OCI-LY7 (cell line): ENCODE results near the gene TPM4. TPM values are rescaled to one million over a fixed set of nuclear protein-coding genes. Genes with fewer than 3 reads are reported as not detected.

Experiments
- BruUV-seq: library from RNA; stranded (reverse); fragments of 400-500 nt; replicated peaks from 2 replicates; lab custom pipeline; 2021; lab: Mats Ljungman, UMichigan
- CTCF ChIA-PET: fragments of 300-600 bp; sonication (Branson Sonifier 250); formaldehyde crosslinking; loops from one replicate; lab custom pipeline; 2022; ENCODE audit warnings: antibody characterized with exemption; ENCODE audit not compliant: unreplicated experiment; lab: Charles Lee
- POLR2A ChIA-PET: fragments of 300-600 bp; sonication (Branson Sonifier 250); formaldehyde crosslinking; loops from one replicate; lab custom pipeline; 2022; ENCODE audit warnings: antibody characterized with exemption; lab: Charles Lee
- DNase-seq: peaks from one replicate; pipeline ENCODE4 v3.0.0-alpha.2; 2015; ENCODE audit warnings: low spot score
- H2AFZ ChIP-seq: fragments of 200-600 bp; sonication (generic), shearing (Covaris generic); 2 replicates; pipeline ENCODE4 v1.6.1; 2014; ENCODE audit warnings: mild to moderate bottlenecking, antibody characterized with exemption, low read length, moderate library complexity
- H3K27ac ChIP-seq: fragments of 200-600 bp; sonication (generic); 2 replicates; pipeline ENCODE4 v1.5.1; 2014; ENCODE audit warnings: mixed run types, low read depth, mild to moderate bottlenecking, moderate library complexity, low read length, inconsistent platforms; ENCODE audit not compliant: poor library complexity, severe bottlenecking
- H3K36me3 ChIP-seq: fragments of 200-600 bp; sonication (generic); 2 replicates; pipeline ENCODE4 v1.6.1; 2014; ENCODE audit warnings: mild to moderate bottlenecking, antibody characterized with exemption, low read length, moderate library complexity, mixed read lengths; ENCODE audit not compliant: insufficient read depth
- H3K4me1 ChIP-seq: fragments of 200-600 bp; sonication (generic); 2 replicates; pipeline ENCODE4 v1.5.1; 2014; ENCODE audit warnings: mild to moderate bottlenecking, low read length; ENCODE audit not compliant: insufficient read depth, poor library complexity, severe bottlenecking
- H3K4me2 ChIP-seq: fragments of 200-600 bp; sonication (generic); 2 replicates; pipeline ENCODE4 v1.6.1; 2014; ENCODE audit warnings: mild to moderate bottlenecking, low read length
- H3K4me3 ChIP-seq: fragments of 200-600 bp; sonication (generic); 2 replicates; pipeline ENCODE4 v1.5.1; 2014; ENCODE audit warnings: mild to moderate bottlenecking, low read depth, low read length; ENCODE audit not compliant: poor library complexity, severe bottlenecking
- H3K79me2 ChIP-seq: fragments of 200-600 bp; sonication (generic); 2 replicates; pipeline ENCODE4 v1.6.1; 2016; ENCODE audit warnings: low read depth, mild to moderate bottlenecking, low read length, moderate library complexity, mixed read lengths; ENCODE audit not compliant: insufficient read depth
- H3K9me2 ChIP-seq: fragments of 200-600 bp; sonication (generic); 2 replicates; pipeline ENCODE4 v1.6.1; 2016; ENCODE audit warnings: mild to moderate bottlenecking, low read length, mixed read lengths; ENCODE audit not compliant: insufficient read depth
- H3K9me3 ChIP-seq: fragments of 200-600 bp; sonication (generic); 2 replicates; pipeline ENCODE4 v1.6.1; 2014; ENCODE audit warnings: mild to moderate bottlenecking, mixed run types, low read length, mixed read lengths
- H4K20me1 ChIP-seq: fragments of 200-600 bp; sonication (generic); 2 replicates; pipeline ENCODE4 v1.6.1; 2014; ENCODE audit warnings: mild to moderate bottlenecking, antibody characterized with exemption, low read length, moderate library complexity, mixed read lengths; ENCODE audit not compliant: insufficient read depth
- CTCF ChIP-seq: fragments of 200-600 bp; sonication (generic); conservative IDR thresholded peaks from 2 replicates; pipeline ENCODE4 v1.5.1; 2014; ENCODE audit warnings: mild to moderate bottlenecking, antibody characterized with exemption, low read length, moderate library complexity, mixed read lengths
- EZH2phosphoT487 ChIP-seq: fragments of 200-600 bp; sonication (generic); IDR thresholded peaks from 2 replicates; pipeline ENCODE4 v1.6.1; 2018; ENCODE audit warnings: low read depth, borderline replicate concordance, mild to moderate bottlenecking, mixed run types, antibody characterized with exemption, low read length, moderate library complexity, mixed read lengths
- intact Hi-C: fragments of 100-400 bp; cut with micrococcal nuclease; formaldehyde crosslinking; loops from one replicate; pipeline ENCODE4 v1.10.0; 2022; ENCODE audit not compliant: unreplicated experiment
- total RNA-seq, 2 experiments: library from RNA; depleted of rRNA in 1 of 2; stranded (reverse); fragments of >200 nt in 1 of 2; shearing (Covaris generic) in 1 of 2; gene quantifications; 2 replicates each; pipeline ENCODE4 v1.2.3, GENCODE V29; 2014 to 2022

TPM4 gene
- total RNA-seq, 2 experiments from 2014 or later, result 98.1 to 111 TPM

- POLR2A ChIA-PET, result no interaction called here
- no peak for TF ChIP-seq CTCF
- no peak for TF ChIP-seq EZH2phosphoT487
Measured at GRCh38 chr19:16036941-16037340, 39.4 kb upstream of the TPM4 start.

GRCh38 chr19:16037424-16038195 lies 38.7 kb upstream of the TPM4 start:
- H4K20me1 ChIP-seq, result no peaks in the 10 kb centered on the region
- no peak overlapping the region for H3K4me3 ChIP-seq
- no peak overlapping the region for H3K27ac ChIP-seq
- no TSS peak for BruUV-seq
- CTCF ChIA-PET, result no interaction called here
- no peaks in the 10 kb centered on the region for H3K9me3 ChIP-seq
- no peaks in the 10 kb centered on the region for H3K79me2 ChIP-seq
- TF ChIP-seq CTCF, result no peak
- no peak for TF ChIP-seq EZH2phosphoT487
- no peak overlapping the region for H2AFZ ChIP-seq
- POLR2A ChIA-PET, result no interaction called here
- H3K36me3 ChIP-seq, result no peaks in the 10 kb centered on the region
- intact Hi-C loops, result no loop called here
- H3K9me2 ChIP-seq, result no peaks in the 10 kb centered on the region
- H3K4me2 ChIP-seq, result no peak overlapping the region
- DNase-seq, result no peak
- H3K4me1 ChIP-seq, result no peaks in the 10 kb centered on the region

More at GRCh38 chr19:16036941-16037340, 39.4 kb upstream of the TPM4 start:
- Histone ChIP-seq H3K9me3 (no peaks in the 10 kb centered on the region), H4K20me1 (no peaks in the 10 kb centered on the region), H3K4me3 (no peak overlapping the region), H3K9me2 (no peaks in the 10 kb centered on the region), H3K4me2 (no peak overlapping the region), H2AFZ (no peak overlapping the region), H3K79me2 (no peaks in the 10 kb centered on the region), H3K36me3 (no peaks in the 10 kb centered on the region), H3K27ac (no peak overlapping the region), H3K4me1 (no peaks in the 10 kb centered on the region)
- no peak for DNase-seq
- BruUV-seq, result no TSS peak
- intact Hi-C loops, result no loop called here
- CTCF ChIA-PET, result no interaction called here

- Histone ChIP-seq H4K20me1 (no peaks in the 10 kb centered on the region), H3K36me3 (no peaks in the 10 kb centered on the region), H2AFZ (no peak overlapping the region), H3K4me2 (no peak overlapping the region), H3K4me3 (no peak overlapping the region), H3K9me2 (no peaks in the 10 kb centered on the region), H3K79me2 (no peaks in the 10 kb centered on the region), H3K27ac (no peak overlapping the region), H3K4me1 (no peaks in the 10 kb centered on the region), H3K9me3 (no peaks in the 10 kb centered on the region)
- no TSS peak for BruUV-seq
- intact Hi-C loops, result no loop called here
- no peak for DNase-seq
- CTCF ChIA-PET, result no interaction called here
- POLR2A ChIA-PET, result no interaction called here
- TF ChIP-seq CTCF (no peak), EZH2phosphoT487 (no peak)
Measured at GRCh38 chr19:16038196-16038695, 38.0 kb upstream of the TPM4 start.
